Measurements from ENCODE around the gene NPL.

DNA sequence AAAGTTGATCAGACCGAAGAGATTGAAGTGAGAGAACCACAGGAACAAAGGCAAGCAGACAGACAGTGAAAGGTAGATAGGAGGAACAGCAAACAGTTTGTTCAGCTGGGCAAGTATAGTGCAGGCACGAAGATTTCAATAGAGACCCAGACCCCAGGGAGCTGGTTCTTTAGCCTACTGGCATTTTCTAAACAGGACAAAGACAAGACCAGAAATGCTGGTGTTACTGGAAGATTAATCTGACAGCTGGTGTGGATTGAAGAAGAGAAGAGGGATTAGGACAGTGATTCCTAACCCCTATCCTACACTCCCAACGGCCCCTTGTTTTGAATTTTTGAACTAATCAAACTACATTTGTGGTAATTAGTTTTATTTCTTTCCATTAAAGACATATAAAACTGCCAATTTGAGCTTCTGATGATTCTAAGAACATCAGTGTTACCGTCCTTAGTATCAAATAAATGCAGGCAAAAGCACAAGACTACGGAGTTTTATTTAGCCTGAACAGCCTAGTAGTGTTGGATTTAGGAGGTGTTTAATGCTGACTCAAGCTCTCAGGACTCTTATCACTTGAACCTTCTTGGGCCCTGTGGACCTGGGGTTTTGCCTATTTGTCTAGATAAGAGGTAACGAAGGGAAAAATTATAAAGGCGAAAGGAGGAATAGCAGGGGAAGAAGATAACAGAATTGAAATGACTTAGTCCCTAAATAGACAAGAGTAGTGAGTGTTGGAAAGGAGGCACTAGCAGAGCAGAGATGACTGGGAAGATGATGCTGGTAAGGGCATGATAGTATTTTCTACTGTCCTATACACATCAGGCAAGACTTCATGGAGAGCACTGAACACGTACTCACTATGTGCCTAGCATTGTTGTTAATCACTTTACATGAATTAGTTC lies 2.0 kb downstream of the NPL start:
- TF ChIP-seq SNAI2 (CRISPR knock-in tag; IDR thresholded peaks at IDR 0.05) (no peak), ZNF8 (CRISPR knock-in tag; IDR thresholded peaks at IDR 0.05) (no peak), ISL1 (CRISPR knock-in tag; IDR thresholded peaks at IDR 0.05) (no peak), ARNTL (CRISPR knock-in tag; IDR thresholded peaks at IDR 0.05; ENCODE audit: borderline replicate concordance, low read depth) (no peak), RARB (CRISPR knock-in tag; IDR thresholded peaks at IDR 0.05) (no peak), ESRRG (CRISPR knock-in tag; IDR thresholded peaks at IDR 0.05) (no peak), ZNF70 (CRISPR knock-in tag; IDR thresholded peaks at IDR 0.05) (no peak), PPARA (CRISPR knock-in tag; IDR thresholded peaks at IDR 0.05; ENCODE audit: borderline replicate concordance) (no peak)
- TF ChIP-seq, protein P1, sequence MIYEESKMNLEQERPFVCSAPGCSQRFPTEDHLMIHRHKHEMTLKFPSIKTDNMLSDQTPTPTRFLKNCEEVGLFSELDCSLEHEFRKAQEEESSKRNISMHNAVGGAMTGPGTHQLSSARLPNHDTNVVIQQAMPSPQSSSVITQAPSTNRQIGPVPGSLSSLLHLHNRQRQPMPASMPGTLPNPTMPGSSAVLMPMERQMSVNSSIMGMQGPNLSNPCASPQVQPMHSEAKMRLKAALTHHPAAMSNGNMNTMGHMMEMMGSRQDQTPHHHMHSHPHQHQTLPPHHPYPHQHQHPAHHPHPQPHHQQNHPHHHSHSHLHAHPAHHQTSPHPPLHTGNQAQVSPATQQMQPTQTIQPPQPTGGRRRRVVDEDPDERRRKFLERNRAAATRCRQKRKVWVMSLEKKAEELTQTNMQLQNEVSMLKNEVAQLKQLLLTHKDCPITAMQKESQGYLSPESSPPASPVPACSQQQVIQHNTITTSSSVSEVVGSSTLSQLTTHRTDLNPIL (CRISPR knock-in tag; IDR thresholded peaks at IDR 0.05; ENCODE audit: low read depth) = no peak
